T-cell (primary cell): ENCODE data around the gene DTNB. TPM values are rescaled to one million over a fixed set of nuclear protein-coding genes. Genes with fewer than 3 reads are reported as not detected.

Source experiments
- ATAC-seq, 4 experiments: fragments of 200-7000 bp in 3 of 4; fragments of 150-1000 bp in 1 of 4; cut with Tn5 transposase; replicated peaks in 1 of 4; 1 replicate in 3 of 4; 2 replicates in 1 of 4; pipeline ENCODE4 v1.10.0; 2021; ENCODE audit warnings: moderate library complexity in 3 of 4, mild to moderate bottlenecking in 2 of 4, moderate number of reproducible peaks in 1 of 4
- CTCF ChIA-PET, 2 donors: fragments of 300-600 bp; sonication (Branson Sonifier 250); formaldehyde crosslinking; loops; one replicate each; lab custom pipeline; 2022; ENCODE audit warnings: antibody characterized with exemption in 2 of 2; lab: Charles Lee
- POLR2A ChIA-PET, 2 donors: fragments of 300-600 bp; sonication (Branson Sonifier 250); formaldehyde crosslinking; loops; one replicate each; lab custom pipeline; 2022; ENCODE audit warnings: antibody characterized with exemption in 2 of 2; lab: Charles Lee
- DNase-seq, 35 experiments: peaks; one replicate each; pipeline versions ENCODE4 v3.0.0 to v3.0.0-alpha.2; 2013 to 2023
- H3K27ac ChIP-seq: one replicate; pipeline ENCODE4 v1.5.1; 2013; ENCODE audit warnings: low read length
- H3K27me3 ChIP-seq, 2 experiments: replicated peaks in 1 of 2; 1 replicate in 1 of 2; 2 replicates in 1 of 2; pipeline versions ENCODE4 v1.6.1 to v1.7.0; 2013; ENCODE audit warnings: low read length in 1 of 2, mixed read lengths in 1 of 2; ENCODE audit not compliant: control insufficient read depth in 2 of 2, insufficient read depth in 2 of 2; ENCODE audit errors: extremely low read depth in 1 of 2
- H3K36me3 ChIP-seq, 2 donors: 1 replicate in 1 of 2; 2 replicates in 1 of 2; pipeline versions ENCODE4 v1.6.1 to v1.7.0; 2013; ENCODE audit warnings: low read length in 1 of 2; ENCODE audit not compliant: control insufficient read depth in 2 of 2, insufficient read depth in 1 of 2; ENCODE audit errors: extremely low read depth in 1 of 2
- H3K4me1 ChIP-seq, 2 experiments: 1 replicate in 1 of 2; 2 replicates in 1 of 2; pipeline versions ENCODE4 v1.6.1 to v1.7.0; 2013; ENCODE audit warnings: low read length in 2 of 2, mixed read lengths in 1 of 2; ENCODE audit not compliant: insufficient read depth in 2 of 2, control insufficient read depth in 1 of 2; ENCODE audit errors: extremely low read depth in 1 of 2
- H3K4me3 ChIP-seq, 2 donors: 1 replicate in 1 of 2; 2 replicates in 1 of 2; pipeline versions ENCODE4 v1.5.1 to v1.7.0; 2013; ENCODE audit warnings: mild to moderate bottlenecking in 2 of 2, low read length in 1 of 2, moderate library complexity in 1 of 2; ENCODE audit not compliant: control insufficient read depth in 1 of 2; ENCODE audit errors: extremely low read depth in 1 of 2
- H3K9me3 ChIP-seq: 2 replicates; pipeline ENCODE4 v1.7.0; 2013
- H3K27ac Mint-ChIP-seq, 2 donors: one replicate each; pipeline ENCODE4 v1.8.0; 2020 to 2021; ENCODE audit warnings: mild to moderate bottlenecking in 2 of 2, mixed read lengths in 2 of 2
- H3K27me3 Mint-ChIP-seq, 2 donors: one replicate each; pipeline ENCODE4 v1.8.0; 2021 to 2022; ENCODE audit warnings: mixed read lengths in 2 of 2
- H3K36me3 Mint-ChIP-seq: one replicate; pipeline ENCODE4 v1.8.0; 2021; ENCODE audit warnings: mixed read lengths
- H3K4me1 Mint-ChIP-seq, 3 donors: one replicate each; pipeline ENCODE4 v1.8.0; 2020 to 2022; ENCODE audit warnings: mixed read lengths in 3 of 3, mild to moderate bottlenecking in 1 of 3
- H3K4me3 Mint-ChIP-seq, 3 donors: one replicate each; pipeline ENCODE4 v1.8.0; 2020 to 2022; ENCODE audit warnings: mild to moderate bottlenecking in 3 of 3, mixed read lengths in 3 of 3, moderate library complexity in 3 of 3
- H3K9me3 Mint-ChIP-seq, 3 donors: one replicate each; pipeline ENCODE4 v1.8.0; 2020 to 2022; ENCODE audit warnings: mixed read lengths in 3 of 3
- WGBS: methylation state at CpG from one replicate; pipeline ENCODE4 v1.1.5; 2013; ENCODE audit warnings: missing lambda C conversion rate; ENCODE audit not compliant: insufficient coverage; 5-methylcytosine and 5-hydroxymethylcytosine counted together
- total RNA-seq, 35 experiments: library from RNA in 6 of 35; stranded (reverse) in 6 of 35; fragments of 120-200 nt in 1 of 35; gene quantifications; one replicate each; pipeline versions ENCODE4 v1.2.1 to v1.2.4 and lab custom pipeline; 2013 to 2026

The DTNB gene
- total RNA-seq, 5 donors from 2014 or later (not counting 1 experiment from before 2014, with no cell fraction given), result 33.4 to 45.7 (median 39.6) TPM

DNA sequence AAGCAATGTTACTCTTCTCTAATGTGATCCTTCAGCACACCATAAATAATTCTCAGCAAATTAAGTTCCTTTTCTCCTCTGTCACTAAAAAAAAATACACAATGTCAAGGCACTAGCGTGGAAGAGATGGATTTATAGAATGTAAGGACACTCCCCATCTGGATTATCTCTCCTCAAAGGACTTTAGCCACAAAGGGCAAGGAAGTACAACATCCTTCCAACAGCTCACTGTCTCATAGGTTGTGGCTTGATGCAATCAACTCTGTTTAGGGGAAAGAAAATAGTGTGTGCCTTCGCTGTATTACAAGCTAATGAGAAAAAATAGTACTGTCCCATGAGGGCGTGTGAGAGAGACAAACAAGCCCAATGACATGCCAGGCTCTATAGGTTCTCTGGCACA is 202.6 kb downstream of the DTNB start:
- Mint-ChIP-seq H3K9me3 (peaks cover 0 to 7% (median 0%) of the 10 kb centered on the region in 3 donors), H3K27me3 (no peaks in the 10 kb centered on the region), H3K4me1 (no peaks in the 10 kb centered on the region), H3K36me3 (peaks cover 58% of the 10 kb centered on the region), H3K27ac (no peak overlapping the region), H3K4me3 (no peak overlapping the region)
- Histone ChIP-seq H3K36me3 (peaks cover 0 to 7% of the 10 kb centered on the region in 2 donors), H3K27ac (no peak overlapping the region), H3K9me3 (no peaks in the 10 kb centered on the region), H3K4me3 (no peak overlapping the region), H3K27me3 (no peaks in the 10 kb centered on the region), H3K4me1 (no peaks in the 10 kb centered on the region)
- CTCF ChIA-PET, result no interaction called here
- POLR2A ChIA-PET, result no interaction called here
- no peak for ATAC-seq
- 100% methylated on average over 1 of the region's 3 CpGs for WGBS
- DNase-seq, result no peak

DNA sequence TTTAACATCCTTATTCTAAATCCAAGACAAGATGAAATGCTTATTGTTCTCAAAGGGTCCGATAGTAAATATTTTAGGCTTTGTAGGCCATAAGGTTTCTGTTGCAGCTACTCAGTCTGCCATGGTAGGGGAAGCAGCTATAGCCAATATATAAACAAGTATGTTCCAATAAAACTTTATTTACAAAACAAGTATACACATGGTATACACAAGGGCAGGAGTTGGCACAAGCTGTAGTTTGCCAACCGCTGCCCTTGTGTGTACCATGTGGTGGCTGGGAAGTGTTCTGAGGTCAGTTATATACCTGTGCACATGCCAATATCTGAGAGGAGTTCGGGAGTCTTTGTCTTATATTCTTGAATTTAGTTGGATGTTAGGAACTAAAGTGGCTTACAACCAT is 205.6 kb downstream of the DTNB start:
- H3K36me3 Mint-ChIP-seq, result peaks cover 48% of the 10 kb centered on the region
- POLR2A ChIA-PET, result no interaction called here

DNA sequence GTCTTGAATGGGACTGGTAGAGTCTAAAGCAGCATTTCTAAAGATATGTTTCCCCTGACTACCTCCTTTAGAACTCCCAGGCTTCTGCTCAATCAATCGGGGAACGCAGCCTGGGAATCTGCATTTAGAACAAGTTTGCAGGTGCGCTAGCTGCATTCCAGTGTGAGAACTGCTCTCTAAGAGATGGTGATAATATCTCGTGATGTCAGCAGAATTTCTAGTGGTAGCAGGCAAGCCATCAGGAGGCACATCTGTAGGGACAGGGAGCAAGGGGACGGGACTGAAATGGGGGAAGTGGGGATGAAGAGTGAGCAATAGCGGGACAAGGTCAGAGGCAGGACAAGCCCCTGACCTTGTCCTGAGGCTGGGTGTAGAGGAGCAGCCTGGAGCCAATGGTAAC is 211.4 kb downstream of the DTNB start:
- CTCF ChIA-PET, result no interaction called here
- H3K27ac Mint-ChIP-seq, result no peak overlapping the region
- Histone ChIP-seq H3K4me3 (no peak overlapping the region), H3K27me3 (no peaks in the 10 kb centered on the region), H3K36me3 (no peaks in the 10 kb centered on the region), H3K4me1 (no peaks in the 10 kb centered on the region), H3K9me3 (no peaks in the 10 kb centered on the region), H3K27ac (no peak overlapping the region)
- peaks cover 35% of the 10 kb centered on the region for H3K36me3 Mint-ChIP-seq
- H3K4me3 Mint-ChIP-seq, result no peak overlapping the region
- ATAC-seq (no peak), DNase-seq (no peak)
- H3K27me3 Mint-ChIP-seq, result no peaks in the 10 kb centered on the region
- WGBS, result 94% methylated on average over 6 of the region's 6 CpGs
- H3K4me1 Mint-ChIP-seq, result no peaks in the 10 kb centered on the region
- POLR2A ChIA-PET, result no interaction called here
- no peaks in the 10 kb centered on the region for H3K9me3 Mint-ChIP-seq

More for the DNA sequence above, 205.6 kb downstream of the DTNB start:
- Mint-ChIP-seq H3K27me3 (no peaks in the 10 kb centered on the region), H3K4me1 (no peaks in the 10 kb centered on the region), H3K4me3 (no peak overlapping the region), H3K9me3 (no peaks in the 10 kb centered on the region), H3K27ac (no peak overlapping the region)
- CTCF ChIA-PET, result interaction anchor here in 1 of 2 donors (0.6 kb wide), 1 partner anchor 57 kb away, joined by 3 read pairs; no protein-coding TSS in a partner anchor
- DNase-seq, result no peak
- H3K36me3 ChIP-seq, result peaks cover 0 to 2% of the 10 kb centered on the region in 2 donors
- no peak for ATAC-seq
- H3K27me3 ChIP-seq, result no peaks in the 10 kb centered on the region
- no peak overlapping the region for H3K27ac ChIP-seq
- 100% methylated on average over 1 of the region's 3 CpGs for WGBS
- no peaks in the 10 kb centered on the region for H3K9me3 ChIP-seq
- H3K4me3 ChIP-seq, result no peak overlapping the region
- no peaks in the 10 kb centered on the region for H3K4me1 ChIP-seq

DNA sequence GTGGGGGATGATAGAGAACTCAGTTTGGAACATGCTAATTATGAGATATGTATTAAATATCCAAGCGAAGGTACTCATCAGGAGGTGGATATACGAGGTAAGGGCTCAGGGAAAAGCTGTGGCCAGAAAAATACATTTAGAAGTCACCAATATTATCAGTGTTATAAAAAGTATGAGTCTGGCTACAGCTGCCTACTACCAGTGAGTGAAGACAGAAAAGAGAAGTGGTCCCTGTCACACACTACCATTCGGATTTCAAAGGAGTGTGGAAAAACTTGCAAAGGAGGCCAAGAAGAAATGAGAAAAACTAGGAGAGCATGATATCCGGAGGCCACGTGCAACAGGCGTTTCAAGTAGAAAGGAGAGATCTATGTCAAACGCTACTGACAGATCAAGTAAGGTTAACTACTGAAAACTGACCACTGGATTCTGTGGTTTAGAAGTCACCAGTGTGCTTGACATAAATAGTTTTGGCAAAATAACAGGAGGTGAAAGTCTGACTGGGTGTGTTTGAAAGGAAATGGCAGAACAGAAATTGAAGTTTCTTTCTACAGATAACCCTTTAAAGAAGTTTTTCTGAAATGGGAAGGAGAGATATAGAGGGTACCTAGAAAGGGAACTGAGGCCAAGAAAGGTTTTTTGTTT is 213.0 kb downstream of the DTNB start:
- Mint-ChIP-seq H3K4me3 (no peak overlapping the region), H3K9me3 (no peaks in the 10 kb centered on the region), H3K4me1 (no peaks in the 10 kb centered on the region), H3K36me3 (peaks cover 27% of the 10 kb centered on the region), H3K27ac (no peak overlapping the region), H3K27me3 (no peaks in the 10 kb centered on the region)
- Histone ChIP-seq H3K9me3 (no peaks in the 10 kb centered on the region), H3K4me3 (no peak overlapping the region), H3K27ac (no peak overlapping the region), H3K4me1 (no peaks in the 10 kb centered on the region), H3K27me3 (no peaks in the 10 kb centered on the region), H3K36me3 (no peaks in the 10 kb centered on the region)
- POLR2A ChIA-PET, result no interaction called here
- 94% methylated on average over 4 of the region's 7 CpGs for WGBS
- CTCF ChIA-PET, result no interaction called here
- ATAC-seq, result no peak
- DNase-seq, result no peak

DNA sequence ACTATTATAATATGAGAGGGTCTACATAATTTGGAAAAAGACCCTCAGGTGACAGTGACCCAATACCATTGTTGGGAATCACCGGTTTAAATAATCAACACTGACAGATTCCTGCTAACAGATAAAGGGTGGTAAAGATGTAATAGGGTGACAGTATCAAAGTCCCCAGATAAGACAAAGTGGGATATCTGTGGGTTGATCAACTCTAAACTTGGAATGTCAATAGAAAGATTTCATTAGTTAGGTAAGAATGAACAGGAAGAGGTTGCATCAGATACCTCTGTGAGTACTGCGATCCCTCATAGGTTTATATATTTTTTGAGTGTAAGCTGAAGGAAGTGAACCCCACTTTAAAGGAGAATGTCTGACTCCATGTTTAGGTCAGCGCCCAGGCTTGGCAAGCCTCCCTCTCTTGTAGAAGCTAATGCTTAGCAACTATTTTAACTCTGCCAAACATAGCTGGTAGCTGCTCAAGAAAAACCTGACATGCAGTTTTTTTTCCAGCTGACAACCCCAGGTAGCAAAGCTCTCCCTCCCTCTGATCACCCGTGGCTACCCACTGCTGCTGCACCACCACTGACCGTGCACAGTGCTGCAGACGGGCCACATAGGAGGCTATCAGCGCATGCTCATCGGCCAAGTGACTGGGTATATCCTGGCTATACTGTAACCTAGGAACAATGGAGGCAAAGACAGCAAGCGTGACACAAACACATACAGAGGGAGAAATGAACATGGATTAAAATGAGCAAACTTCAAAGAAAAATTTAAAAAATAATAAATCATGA is 218.4 kb downstream of the DTNB start:
- Mint-ChIP-seq H3K27me3 (no peaks in the 10 kb centered on the region), H3K4me1 (peaks cover 0 to 4% (median 1%) of the 10 kb centered on the region in 3 donors), H3K4me3 (no peak overlapping the region), H3K9me3 (no peaks in the 10 kb centered on the region), H3K36me3 (peaks cover 26% of the 10 kb centered on the region), H3K27ac (no peak overlapping the region)
- ChIA-PET POLR2A (interaction anchor here in 1 of 2 donors (0.5 kb wide), 2 partner anchors 516 to 1500 kb away, joined by 3 to 4 read pairs; no protein-coding TSS in a partner anchor), CTCF (interaction anchor here in 1 of 2 donors (0.6 kb wide), 1 partner anchor 396 kb away, joined by 7 read pairs; no protein-coding TSS in a partner anchor)
- H3K9me3 ChIP-seq, result no peaks in the 10 kb centered on the region
- H3K4me3 ChIP-seq, result no peak overlapping the region
- no peaks in the 10 kb centered on the region for H3K36me3 ChIP-seq
- no peaks in the 10 kb centered on the region for H3K27me3 ChIP-seq
- WGBS, result 100% methylated on average over 3 of the region's 9 CpGs
- H3K27ac ChIP-seq, result no peak overlapping the region
- ATAC-seq, result no peak
- DNase-seq, result no peak
- no peaks in the 10 kb centered on the region for H3K4me1 ChIP-seq

DNA sequence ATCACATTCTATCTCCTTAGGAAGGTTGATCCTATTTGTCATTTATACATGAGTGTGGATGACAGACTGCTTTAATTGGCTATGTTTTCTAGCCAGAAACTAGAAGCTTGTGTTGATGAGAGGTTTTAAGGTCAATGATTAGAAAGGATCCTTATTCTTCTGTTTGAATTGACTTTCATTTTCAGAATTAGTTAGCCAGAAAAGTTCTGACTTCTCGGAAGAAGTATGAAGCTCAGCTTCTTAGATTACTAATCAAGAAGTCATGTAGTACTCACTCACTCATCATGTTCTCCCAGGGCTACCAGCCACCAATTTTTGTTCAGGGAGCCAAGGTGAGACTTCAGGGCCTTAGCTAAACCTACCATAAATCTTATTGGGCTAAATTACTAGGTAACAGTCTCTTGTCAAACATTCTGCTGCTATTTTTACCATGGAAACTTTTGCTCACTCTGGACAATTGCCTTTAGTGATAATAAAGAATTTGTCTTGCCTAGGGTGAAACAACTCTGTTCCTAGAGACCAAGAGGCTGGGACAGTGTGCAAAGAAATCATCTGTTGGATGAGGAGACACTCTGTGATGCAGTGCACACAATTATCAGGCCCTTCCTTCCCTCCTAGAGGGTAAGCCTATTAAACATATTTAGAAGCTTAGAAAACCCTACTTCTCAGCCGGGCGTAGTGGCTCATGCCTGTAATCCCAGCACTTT is 220.0 kb downstream of the DTNB start:
- Histone ChIP-seq H3K27ac (no peak overlapping the region), H3K27me3 (no peaks in the 10 kb centered on the region), H3K36me3 (no peaks in the 10 kb centered on the region), H3K4me1 (no peaks in the 10 kb centered on the region), H3K9me3 (no peaks in the 10 kb centered on the region), H3K4me3 (no peak overlapping the region)
- H3K4me1 Mint-ChIP-seq, result peaks cover 0 to 4% (median 1%) of the 10 kb centered on the region in 3 donors
- H3K27me3 Mint-ChIP-seq, result no peaks in the 10 kb centered on the region
- ChIA-PET POLR2A (no interaction called here), CTCF (no interaction called here)
- WGBS, result no CpG with 5 or more reads among the region's 3 CpGs
- peaks cover 35% of the 10 kb centered on the region for H3K36me3 Mint-ChIP-seq
- H3K9me3 Mint-ChIP-seq, result no peaks in the 10 kb centered on the region
- H3K27ac Mint-ChIP-seq, result no peak overlapping the region
- no peak for DNase-seq
- ATAC-seq, result no peak
- no peak overlapping the region for H3K4me3 Mint-ChIP-seq
